ENCODE results near the gene RCN2.
"Not testable (repeated sequence)": the region's sequence is repeated elsewhere in the genome, so short reads cannot be mapped to it uniquely, and the experiment has no call there.

RCN2 gene

DNA sequence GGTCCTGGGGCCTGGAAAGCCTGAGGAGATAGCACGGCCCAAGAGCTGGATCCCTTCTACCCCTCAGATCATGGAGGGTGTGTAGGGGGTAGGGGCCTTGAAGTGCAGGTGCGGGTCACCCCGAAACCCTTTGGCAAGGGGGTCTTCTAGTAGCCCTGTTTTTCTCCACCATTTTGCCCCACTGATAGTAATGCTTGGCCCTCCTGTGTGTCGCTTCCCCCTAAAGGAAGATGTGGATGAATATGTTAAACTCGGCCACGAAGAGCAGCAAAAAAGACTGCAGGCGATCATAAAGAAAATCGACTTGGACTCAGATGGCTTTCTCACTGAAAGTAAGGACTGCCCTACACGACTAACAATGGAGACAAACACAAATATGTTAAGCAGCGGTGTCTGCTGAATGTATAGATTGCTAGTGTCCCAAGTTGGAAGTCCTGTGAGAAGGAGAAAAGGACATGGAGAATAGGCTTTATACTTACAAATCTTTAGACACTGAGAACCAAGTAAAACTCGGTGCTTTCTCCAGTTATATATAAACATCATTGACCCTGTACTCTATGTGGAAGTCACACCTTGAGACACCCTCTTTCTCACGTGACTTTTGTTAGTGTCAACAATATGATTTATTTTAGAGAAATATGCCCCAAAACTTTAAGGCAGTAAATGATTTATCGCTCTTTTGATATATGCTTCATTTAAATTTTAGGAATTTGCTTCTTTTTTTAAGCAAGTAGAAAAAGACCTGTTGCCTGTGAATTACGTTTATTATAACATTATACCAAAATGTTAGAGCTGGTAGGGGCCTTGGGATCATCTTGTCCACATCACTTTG is 802 bp downstream of the RCN2 start:
- no peak for DNase-seq (ENCODE audit: low read depth)

GRCh38 chr15:76935620-76936019 is 4.1 kb downstream of the RCN2 start:
- no peak for DNase-seq (ENCODE audit: low read depth)

GRCh38 chr15:76936671-76937070 is 5.1 kb downstream of the RCN2 start:
- DNase-seq (ENCODE audit: low read depth), result no peak

- DNase-seq (ENCODE audit: low read depth), result no peak
Measured at GRCh38 chr15:76938752-76939151, 7.2 kb downstream of the RCN2 start.

- no peak for DNase-seq (ENCODE audit: low read depth)
Measured at GRCh38 chr15:76939715-76940114, 8.2 kb downstream of the RCN2 start.

DNA sequence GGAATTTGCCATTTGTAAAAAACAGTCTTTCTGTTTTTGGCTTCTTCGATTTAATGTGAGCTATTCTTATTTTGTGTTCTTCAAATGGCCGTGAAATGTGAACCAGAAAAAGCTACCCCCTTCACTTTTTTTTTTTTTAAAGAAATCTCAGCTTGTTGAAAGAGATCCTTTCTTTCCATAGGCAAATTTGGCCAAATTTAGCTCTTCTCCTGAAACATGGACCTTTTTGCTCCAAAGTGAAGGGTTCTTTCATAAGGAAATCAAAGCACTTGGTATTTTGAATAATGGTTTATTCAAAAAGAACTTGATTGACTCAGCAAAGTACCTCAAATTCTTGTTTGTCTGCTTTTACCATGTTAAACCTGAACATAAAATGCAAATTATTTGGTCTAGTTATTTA is 10.1 kb downstream of the RCN2 start:
- no peak for DNase-seq (ENCODE audit: low read depth)

- no peak for DNase-seq (ENCODE audit: low read depth)
Measured at GRCh38 chr15:76942331-76942730, 10.8 kb downstream of the RCN2 start.

DNA sequence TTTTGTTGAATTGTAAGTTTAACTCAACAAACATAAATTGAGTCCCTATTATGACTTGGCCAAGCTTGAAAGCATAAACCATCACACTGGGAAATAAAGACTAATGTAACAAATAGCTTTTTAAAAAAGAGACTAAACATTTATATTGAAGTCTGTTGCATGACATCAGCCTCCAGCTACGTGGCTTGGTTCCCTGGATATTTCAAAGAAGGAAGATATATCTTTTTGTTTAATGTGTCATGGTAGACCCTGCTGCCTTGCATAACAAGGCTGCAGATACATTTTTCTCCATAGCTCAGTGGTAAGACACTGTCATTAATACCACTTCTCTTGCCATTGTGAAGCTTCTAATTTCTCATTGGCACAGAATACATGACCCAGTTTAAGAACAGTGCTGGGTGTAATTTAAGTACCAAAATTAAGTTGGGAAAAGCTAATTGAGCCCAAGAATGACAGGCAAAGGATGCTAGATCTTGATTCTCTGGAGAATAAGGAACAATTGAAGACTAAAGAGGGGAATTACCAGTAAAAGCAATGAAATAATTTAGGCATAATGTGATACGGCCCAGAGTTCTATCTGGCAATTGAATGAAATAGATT is 14.0 kb downstream of the RCN2 start:
- DNase-seq (ENCODE audit: low read depth), result no peak

- DNase-seq (ENCODE audit: low read depth), result no peak
Measured at GRCh38 chr15:76947454-76947853, 15.9 kb downstream of the RCN2 start.

DNA sequence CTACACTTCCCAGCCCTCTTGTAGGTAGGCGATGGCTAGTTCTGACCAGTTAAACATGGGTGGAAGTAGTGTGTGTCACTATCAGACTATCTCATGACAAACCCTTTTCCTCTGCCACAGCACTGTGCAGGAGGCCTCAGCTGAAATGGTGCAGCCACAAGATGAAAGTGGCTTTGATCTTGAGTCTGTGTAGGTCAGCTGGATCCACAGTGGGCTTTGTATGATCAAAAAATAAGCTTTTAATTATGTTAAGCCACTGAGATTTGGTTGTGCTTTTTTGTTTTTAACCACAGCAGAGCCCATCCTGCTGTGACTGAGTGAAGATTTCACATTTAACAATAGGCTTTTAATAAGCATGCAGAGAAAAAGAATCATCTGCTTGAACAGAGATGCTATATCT is 19.7 kb downstream of the RCN2 start:
- DNase-seq (ENCODE audit: low read depth), result no peak

- no peak for DNase-seq (ENCODE audit: low read depth)
Measured at GRCh38 chr15:76953913-76954312, 22.4 kb downstream of the RCN2 start.

DNA sequence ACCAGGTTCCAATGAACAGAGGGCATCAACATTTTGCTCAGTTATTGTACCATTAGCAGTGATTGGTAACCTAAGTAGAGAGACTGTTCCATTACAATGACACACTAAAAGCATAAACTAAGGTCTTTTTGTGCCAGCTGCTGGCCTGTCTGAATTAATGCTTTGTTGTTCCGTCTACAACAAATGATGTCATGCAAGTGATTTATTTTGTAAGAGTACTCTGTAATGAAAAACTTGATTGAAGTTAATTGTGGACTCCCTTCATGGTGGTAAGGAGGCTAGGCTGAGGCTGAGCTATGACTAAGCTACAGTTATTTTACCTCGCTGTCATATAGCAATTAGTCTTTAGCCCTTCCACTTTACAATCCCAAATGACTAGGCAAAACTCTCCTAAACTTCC is 23.2 kb downstream of the RCN2 start:
- no peak for DNase-seq (ENCODE audit: low read depth)

DNA sequence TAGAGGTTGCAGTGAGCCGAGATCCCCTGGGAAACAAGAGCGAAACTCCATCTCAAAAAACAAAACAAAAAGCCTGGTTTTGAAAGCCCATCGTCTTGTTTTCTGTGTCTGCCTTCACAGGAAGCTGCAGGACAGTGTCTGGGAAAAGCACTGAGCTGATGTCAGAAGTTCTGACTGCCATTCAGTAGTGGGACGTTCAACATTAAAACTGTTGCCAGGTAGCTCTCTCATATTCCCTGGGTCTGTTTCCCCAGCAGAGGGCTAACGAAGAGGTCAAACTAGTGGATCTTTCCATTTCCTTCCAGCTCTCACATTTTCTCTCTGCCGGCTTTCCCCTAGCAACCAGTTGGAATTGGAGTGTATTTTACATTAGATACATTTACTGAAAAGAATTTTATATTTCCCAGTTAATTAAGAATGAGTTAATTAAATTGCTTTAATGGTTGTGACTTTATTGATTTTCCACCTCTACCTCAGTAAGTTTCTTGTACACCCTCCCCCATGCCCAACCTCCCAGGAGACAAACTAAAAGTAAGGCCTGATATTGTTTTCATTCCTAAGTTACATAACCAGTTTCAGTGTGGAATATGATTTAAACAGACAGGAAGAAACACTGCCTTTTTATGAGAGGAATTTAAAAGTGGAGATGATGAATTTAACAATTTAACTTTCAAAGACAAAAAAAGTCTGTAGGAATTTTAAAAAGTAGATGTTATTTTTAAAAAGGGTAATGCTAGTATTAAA is 29.9 kb downstream of the RCN2 start:
- no peak for DNase-seq (ENCODE audit: low read depth)

- DNase-seq (ENCODE audit: low read depth), result no peak
Measured at GRCh38 chr15:76962337-76963013, 30.9 kb downstream of the RCN2 start.

- no peak for DNase-seq (ENCODE audit: low read depth)
Measured at GRCh38 chr15:76963596-76963995, 32.0 kb downstream of the RCN2 start.

GRCh38 chr15:76964157-76964556 is 32.6 kb downstream of the RCN2 start:
- DNase-seq (ENCODE audit: low read depth), result no peak

GRCh38 chr15:76966051-76966450 is 34.5 kb downstream of the RCN2 start:
- not testable (repeated sequence) for DNase-seq (ENCODE audit: low read depth)

GRCh38 chr15:76967067-76967466 is 35.5 kb downstream of the RCN2 start:
- no peak for DNase-seq (ENCODE audit: low read depth)

- no peak for DNase-seq (ENCODE audit: low read depth)
Measured at GRCh38 chr15:76968306-76968705, 36.8 kb downstream of the RCN2 start.

GRCh38 chr15:76972389-76973361 is 41.1 kb downstream of the RCN2 start:
- DNase-seq (ENCODE audit: low read depth), result no peak

DNA sequence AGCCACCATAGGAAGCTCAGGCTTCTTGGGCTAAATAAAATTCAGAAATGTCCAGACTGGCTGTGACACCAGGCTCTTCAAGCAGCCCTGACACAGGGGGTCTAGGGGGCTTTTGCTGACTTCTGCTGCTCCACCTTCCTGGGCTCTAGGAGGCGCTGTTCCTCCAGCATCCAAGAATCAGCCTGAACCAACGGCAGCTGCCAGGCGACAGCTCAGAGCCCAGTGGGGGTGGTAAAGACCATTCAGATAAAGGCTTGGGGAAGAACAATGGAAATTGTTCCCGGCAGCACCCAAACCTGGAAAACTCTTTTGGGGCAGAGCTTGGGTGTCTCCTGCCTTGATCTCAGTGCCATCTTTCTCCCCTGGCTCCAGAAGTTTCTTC is 41.8 kb downstream of the RCN2 start:
- no peak for DNase-seq (ENCODE audit: low read depth)
